A549 treated with Mapracorat at 1 μM for 4 hours (cell line): ENCODE measurements around the gene EPHA8. TPM values are rescaled to one million over a fixed set of nuclear protein-coding genes. Genes with fewer than 3 reads are reported as not detected.

Experiments
- total RNA-seq: library from RNA; stranded (reverse); fragments of 200-300 nt; extraction: Qiagen RNA extraction; gene quantifications from 5 replicates; pipeline ENCODE4 v1.2.3, GENCODE V29; 2022

Gene EPHA8
- total RNA-seq = 0.02 to 0.08 TPM (median 0.02 TPM) in 3 of 5 replicates, not detected in the others

GRCh38 chr1:22562584-22563583 lies at the start of gene EPHA8:
TSS of gene EPHA8 (plus strand) at chr1:22563489. CDS start at chr1:22563636, 147 bp downstream.

GRCh38 chr1:22636353-22636752 lies 73.1 kb downstream of the EPHA8 start, which contains the start of gene C1QA:
TSS of gene C1QA (plus strand) at chr1:22636628. CDS start at chr1:22637617, 989 bp downstream.

DNA sequence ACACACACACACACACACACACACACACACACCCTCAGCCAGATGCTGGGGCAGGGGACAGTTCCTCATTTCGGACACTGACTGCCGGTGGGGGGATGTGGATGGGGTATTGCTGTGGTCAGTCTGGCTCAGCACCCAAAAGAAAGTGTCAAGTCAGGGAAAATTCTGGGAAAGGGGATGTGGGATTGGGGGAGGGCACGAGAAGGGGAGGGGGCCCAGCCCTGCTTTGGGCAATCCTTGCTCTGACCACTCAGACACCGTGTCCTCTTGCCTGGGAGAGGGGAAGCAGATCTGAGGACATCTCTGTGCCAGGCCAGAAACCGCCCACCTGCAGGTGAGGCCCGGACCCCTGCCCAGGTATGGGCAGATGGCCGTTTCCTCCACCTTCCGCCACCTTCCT lies 80.1 kb downstream of the EPHA8 start, which contains the start of gene C1QC:
Gene C1QC (plus strand): TSS at position 253 of the 400 bp plus-strand sequence. CDS start 391 bp downstream, outside the sequence.

GRCh38 chr1:22652881-22653316 lies 89.6 kb downstream of the EPHA8 start, which contains the start of gene C1QB:
TSS of gene C1QB (plus strand) at chr1:22653236. CDS start at chr1:22659463, 6,227 bp downstream.

Other genes starting within 250 kb of the EPHA8 start
- 4.1 to 5.3 TPM (median 5.1 TPM) in 5 replicates for gene ZBTB40, start 111.6 kb upstream of the EPHA8 start, total RNA-seq
- not detected in 5 replicates for gene C1QA, start 73.1 kb downstream of the EPHA8 start, total RNA-seq
- not detected in 5 replicates for gene C1QC, start 80.1 kb downstream of the EPHA8 start, total RNA-seq
- gene C1QB, start 89.7 kb downstream of the EPHA8 start, total RNA-seq = not detected in 5 replicates
- gene EPHB2, start 147.3 kb downstream of the EPHA8 start, total RNA-seq = 32.5 to 44.1 TPM (median 39.5 TPM) in 5 replicates